ENCODE data around the gene PID1.

DNA sequence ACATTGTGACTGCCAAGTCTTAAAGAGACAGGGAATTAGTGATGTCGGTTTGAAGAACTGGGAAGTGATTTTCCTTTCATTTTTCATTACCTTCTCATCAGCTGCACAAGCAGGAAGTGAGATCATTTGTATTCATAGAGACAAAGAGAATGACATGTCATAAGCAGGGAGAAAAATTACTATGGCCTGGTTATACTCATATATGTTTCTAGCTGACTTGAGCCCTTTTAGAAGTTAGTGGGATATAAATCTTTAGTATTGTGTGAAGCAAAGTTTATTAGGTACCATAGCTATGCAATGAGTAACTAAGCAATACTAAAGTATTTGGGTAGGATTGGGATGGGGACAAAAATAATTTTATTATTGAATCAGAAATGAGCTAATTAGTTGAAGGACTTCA is 284.1 kb downstream of the PID1 start:
- no peak for TF ChIP-seq POLR2A (IDR thresholded peaks at IDR 0.05)
- TF ChIP-seq, protein P1, sequence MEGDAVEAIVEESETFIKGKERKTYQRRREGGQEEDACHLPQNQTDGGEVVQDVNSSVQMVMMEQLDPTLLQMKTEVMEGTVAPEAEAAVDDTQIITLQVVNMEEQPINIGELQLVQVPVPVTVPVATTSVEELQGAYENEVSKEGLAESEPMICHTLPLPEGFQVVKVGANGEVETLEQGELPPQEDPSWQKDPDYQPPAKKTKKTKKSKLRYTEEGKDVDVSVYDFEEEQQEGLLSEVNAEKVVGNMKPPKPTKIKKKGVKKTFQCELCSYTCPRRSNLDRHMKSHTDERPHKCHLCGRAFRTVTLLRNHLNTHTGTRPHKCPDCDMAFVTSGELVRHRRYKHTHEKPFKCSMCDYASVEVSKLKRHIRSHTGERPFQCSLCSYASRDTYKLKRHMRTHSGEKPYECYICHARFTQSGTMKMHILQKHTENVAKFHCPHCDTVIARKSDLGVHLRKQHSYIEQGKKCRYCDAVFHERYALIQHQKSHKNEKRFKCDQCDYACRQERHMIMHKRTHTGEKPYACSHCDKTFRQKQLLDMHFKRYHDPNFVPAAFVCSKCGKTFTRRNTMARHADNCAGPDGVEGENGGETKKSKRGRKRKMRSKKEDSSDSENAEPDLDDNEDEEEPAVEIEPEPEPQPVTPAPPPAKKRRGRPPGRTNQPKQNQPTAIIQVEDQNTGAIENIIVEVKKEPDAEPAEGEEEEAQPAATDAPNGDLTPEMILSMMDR (IDR thresholded peaks at IDR 0.05): no peak
